Measurements from ENCODE around the gene POMT1.
"Not testable (repeated sequence)": the region's sequence is repeated elsewhere in the genome, so short reads cannot be mapped to it uniquely, and the experiment has no call there.

Gene POMT1

DNA sequence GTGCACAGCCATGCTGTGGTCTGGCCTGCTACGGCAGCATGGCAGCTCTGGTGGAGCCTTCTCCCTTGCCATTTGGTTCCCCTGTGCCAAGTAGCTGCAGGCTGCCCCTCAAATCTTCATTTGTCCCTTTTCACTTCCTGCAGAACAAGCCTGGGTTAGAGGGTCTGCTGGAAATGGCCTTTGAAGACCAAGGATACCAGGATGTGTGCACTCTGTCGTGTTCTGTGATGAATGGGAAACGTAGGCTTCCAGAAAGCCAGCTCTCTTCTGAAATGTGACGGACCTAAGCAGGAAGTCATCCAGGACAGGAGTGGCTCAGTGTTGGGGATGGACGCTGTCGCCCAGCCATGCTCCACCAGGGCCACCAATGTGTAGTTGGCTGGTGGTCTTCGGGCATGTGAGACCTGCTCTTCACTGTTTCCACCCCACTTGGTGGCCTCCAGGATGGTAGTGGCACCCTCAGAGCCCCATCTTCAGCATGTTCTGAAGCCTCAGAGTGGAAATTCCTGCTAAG, 3.4 kb upstream of the POMT1 start:
- DNase-seq = no peak

DNA sequence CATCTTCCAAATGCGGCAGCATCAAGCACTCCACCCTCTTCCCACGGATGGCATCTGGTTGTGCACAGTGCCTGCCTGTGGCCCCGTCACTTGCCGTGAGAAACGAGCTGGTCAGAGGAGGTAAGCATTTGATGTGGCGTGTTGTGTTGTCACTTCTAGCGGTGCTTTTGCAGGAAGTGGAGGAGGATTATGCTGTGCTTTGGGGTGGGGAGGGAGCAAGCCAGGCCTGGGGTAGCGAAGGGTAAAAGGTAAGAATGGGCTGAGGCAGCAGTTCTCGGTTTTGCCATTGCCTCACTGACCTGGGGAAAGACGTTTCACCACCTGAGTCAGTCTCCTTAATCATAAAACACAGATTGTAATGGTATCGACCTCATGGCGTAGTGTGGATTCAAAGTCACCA, 2.3 kb upstream of the POMT1 start:
- DNase-seq = no peak

DNA sequence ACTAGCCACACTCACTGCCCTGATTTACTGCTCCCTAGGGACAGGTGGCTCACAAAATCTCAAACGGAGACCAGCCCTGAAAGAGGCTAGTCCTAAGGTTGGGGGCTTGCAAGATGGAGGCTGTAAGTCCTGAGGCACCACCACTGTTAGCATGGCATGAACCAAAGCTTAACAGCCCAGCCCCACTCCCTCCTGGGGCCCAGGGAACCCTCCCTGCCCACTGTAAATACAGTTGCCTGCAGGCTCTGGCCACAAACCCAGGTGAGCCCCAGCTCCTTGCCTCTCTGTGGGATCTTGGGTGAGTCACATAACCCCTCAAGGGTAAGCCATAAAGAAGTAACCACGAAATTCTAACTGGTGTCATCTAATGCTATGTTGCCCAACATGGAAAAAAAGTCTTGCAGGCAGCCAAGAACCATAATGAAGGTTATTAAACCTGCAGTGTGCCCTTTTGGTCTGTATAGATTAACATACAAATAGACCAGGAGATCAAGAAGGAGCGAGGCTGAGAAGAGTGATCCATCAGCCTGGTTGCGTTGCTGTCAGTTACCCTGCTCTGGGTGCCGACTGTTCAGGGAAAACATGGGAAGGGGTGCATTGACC, 1.7 kb upstream of the POMT1 start:
- no peak for DNase-seq

DNA sequence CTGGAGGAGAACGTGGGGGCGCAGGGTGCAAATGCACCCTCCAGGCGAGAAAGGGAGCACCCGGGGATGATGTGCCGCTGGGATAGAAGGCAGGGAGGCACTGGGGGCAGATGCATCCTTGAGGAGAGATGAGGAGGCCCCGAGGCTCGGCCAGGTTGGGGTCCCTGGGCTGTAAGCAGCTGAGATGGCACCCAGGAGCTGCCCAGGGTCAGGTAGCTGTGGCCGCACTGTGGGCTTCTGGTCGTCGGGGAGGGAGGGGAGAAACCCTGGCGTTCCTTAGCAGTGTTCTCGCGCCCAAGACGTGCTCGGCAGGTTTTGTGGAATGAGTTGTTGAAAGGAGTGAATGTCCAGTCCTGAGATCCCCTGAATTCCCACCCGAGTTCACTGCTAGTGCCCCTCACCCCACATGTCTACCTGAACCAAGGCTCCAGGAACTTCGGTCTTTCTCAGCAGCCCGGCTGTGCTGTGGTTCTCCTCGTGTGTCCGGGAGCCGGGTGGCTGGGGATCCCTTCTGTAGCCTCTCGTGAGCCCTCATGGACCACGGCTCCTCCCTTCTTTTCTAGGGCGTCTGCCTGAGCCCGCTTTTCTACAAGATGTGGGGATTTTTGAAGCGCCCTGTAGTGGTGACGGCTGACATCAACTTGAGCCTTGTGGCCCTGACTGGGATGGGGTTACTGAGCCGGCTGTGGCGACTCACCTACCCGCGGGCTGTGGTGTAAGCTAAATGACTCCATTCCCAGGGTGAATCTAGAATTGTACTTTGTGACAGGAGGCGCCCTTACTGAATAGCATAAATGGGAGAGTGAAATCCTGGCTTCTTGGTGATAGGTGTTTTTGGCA, 1.1 kb downstream of the POMT1 start:
- no peak for DNase-seq

DNA sequence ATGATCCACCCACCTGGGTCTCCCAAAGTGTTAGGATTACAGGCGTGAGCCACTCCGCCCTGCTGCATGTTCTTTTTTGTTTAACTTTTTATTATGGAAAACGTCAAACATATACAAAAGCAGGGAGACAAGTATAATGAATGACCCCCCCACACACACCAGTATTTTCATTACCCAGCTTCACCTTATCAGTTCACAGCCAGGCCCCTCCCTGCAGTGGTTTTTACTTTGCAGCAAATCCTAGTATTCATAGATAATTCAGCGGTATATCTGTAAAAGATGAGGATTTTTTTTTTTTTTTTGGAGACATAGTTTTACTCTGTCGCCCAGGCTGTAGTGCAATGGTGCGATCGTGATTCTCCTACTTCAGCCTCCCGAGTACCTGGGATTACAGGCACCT, 2.3 kb downstream of the POMT1 start:
- no peak for DNase-seq

DNA sequence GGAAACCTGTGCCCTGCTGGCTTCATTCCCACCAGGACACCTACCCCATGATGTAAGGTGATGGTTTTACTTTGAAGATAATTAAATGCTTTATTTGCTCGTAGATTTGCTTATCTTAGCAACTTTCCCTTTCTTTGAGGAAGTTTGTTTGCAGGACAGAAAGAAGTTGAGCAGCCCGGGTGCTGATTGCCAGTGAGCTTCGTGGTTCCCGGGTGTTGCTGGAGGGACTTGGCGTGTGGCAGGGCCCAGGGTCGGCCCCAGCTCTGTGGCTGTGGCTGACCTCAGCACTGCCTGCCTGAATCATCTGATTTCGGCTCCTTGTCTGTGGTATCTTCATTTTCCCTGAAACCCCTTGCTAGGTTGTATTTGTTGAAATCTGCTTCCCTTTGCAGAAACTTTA, 8.7 kb downstream of the POMT1 start:
- no peak for DNase-seq

DNA sequence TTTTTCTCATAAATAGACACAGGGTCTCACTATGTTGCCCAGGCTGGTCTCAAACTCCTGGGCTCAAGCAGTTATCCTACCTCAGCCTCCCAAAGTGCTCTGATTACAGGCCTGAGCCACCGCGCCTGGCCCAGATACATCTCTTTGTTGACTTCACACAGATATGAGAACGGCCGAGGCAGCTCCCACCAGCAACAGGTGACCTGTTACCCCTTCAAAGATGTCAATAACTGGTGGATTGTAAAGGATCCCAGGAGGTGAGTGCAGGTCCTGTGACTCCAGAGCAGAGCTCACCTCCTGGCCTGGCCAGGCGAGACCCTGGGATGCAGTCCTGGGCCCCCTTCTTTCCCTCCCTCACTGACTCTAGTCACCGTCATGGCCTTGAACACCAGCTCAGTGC, 9.2 kb downstream of the POMT1 start:
- no peak for DNase-seq

DNA sequence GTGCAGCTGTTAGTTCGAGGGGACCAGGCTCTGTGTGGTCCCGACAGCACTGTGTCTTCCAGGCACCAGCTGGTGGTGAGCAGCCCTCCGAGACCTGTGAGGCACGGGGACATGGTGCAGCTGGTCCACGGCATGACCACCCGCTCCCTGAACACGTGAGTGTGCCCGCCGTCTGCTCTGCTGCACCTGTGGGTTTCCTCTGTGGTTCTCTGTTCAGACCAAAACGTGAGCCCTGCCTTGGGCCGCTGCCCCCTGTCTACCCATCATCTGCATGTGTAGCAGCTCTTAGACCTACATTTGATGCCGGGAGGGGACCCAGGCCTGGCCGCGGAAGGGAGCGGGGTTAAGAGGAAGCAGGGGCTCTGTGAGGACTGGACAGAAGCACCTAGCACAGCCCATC, 10.5 kb downstream of the POMT1 start:
- no peak for DNase-seq

DNA sequence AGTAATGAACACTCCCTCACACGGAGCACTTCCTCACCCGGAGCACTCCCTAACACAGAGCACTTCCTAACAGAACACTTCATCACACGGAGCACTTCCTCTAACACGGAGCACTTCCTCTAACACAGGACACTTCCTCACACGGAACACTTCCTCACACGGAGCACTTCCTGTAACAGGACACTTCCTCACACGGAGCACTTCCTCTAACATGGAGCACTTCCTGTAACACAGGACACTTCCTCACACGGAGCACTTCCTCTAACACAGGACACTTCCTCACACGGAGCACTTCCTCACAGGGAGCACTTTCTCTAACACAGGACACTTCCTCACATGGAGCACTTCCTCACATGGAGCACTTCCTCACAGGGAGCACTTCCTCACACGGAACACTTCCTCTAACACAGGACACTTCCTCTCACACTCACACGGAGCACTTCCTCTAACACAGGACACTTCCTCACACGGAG, 12.9 kb downstream of the POMT1 start:
- not testable (repeated sequence) for DNase-seq

DNA sequence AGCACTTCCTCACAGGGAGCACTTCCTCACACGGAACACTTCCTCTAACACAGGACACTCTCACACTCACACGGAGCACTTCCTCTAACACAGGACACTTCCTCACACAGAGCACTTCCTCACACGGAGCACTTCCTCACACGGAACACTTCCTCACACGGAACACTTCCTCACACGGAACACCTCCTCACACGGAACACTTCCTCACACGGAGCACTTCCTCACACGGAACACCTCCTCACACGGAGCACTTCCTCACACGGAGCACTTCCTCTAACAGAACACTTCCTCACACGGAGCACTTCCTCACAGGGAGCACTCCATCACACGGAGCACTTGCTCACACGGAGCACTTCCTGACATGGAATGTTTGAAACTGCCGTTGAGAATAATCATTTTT, 13.4 kb downstream of the POMT1 start:
- no peak for DNase-seq

DNA sequence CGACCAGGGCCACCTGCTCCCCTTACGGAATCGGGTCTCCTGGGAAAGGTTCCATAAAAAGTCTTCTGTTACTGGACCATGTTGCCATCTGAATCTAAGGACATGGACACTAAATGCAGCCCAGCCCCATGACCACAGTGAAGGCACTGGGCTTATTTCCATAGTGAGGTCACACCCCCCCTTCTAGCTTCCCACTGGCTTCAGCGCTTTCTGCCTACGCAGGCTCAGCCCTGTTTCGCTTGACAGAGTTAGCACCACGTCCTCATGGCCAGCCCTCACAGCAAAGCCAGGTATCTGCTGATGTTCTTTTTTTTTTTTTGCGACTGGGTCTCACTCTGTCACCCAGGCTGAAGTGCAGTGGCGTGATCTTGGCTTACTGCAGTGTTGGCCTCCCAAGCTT, 14.2 kb downstream of the POMT1 start:
- DNase-seq = no peak

DNA sequence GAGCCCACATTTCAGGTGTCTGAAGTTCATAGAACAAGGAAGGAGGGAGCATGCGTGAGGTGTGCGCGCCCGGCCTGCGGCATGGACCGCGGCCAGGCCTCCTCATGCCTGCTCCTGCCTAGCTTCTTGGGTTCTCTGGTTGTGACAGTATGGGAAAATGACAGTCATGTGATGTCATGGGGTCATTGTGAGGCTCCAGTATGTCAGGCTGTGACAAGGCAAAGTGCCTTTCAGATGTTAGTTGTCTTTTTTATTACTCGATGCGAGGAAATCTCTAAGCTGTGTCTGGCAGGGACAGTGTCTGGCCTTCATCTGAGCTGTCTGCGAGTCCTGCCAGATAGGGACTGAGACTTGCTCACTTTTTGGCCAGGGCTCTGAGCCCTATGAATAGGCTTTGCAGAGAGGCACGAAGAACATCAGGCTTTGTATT, 15.1 kb downstream of the POMT1 start:
- DNase-seq = no peak

DNA sequence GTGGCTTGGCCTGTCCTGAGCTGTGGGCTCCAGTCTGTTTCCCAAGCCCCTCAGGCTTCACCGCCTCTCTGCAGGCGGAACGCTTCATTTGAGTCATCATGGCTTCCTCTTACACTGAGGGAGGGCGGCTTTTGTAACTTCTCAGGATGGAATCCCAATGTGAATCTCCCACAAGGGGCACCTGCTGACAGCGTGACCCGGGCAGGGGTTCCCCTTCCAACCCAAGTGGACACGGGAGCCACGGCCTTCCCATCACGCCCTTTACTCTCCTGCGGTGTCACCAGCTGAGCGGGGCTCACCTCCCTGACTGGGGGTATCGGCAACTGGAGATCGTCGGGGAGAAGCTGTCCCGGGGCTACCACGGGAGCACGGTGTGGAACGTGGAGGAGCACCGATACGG, 15.8 kb downstream of the POMT1 start:
- no peak for DNase-seq

DNA sequence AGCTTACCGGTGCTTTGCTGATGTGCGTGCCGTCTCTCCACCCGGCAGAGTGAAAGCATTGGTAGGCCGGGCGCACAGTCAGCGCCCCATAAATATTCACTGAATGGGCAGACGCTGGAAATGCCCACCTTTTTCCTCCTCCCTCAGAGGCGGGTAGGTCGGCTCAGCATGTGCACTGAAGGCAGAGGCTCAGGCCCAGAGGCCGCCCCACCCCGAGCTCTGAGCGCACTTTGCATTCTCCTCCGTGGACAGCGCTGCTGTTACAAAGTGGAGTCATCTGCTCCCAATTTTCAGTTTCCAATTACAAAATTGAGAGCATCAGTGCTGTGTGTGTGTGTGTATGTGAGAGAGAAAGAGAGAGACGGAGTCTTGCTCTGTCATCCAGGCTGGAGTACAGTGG, 17.8 kb downstream of the POMT1 start:
- DNase-seq = no peak

DNA sequence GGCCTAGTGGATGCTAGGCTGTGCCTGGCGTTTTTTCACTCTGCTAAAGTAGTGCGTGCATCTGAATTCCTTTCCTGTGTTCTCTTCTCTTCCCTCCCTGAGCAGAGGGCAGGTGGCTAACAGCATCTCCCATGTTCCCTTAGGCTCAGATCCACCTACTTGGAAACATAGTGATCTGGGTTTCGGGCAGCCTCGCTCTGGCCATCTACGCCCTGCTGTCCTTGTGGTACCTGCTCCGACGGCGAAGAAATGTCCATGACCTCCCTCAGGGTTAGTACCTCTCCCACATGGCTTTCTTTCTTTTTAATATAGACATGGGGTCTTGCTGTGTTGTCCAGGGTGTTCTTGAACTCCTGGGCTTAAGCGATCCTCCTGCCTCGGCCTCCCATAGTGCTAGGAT, 18.5 kb downstream of the POMT1 start:
- no peak for DNase-seq

DNA sequence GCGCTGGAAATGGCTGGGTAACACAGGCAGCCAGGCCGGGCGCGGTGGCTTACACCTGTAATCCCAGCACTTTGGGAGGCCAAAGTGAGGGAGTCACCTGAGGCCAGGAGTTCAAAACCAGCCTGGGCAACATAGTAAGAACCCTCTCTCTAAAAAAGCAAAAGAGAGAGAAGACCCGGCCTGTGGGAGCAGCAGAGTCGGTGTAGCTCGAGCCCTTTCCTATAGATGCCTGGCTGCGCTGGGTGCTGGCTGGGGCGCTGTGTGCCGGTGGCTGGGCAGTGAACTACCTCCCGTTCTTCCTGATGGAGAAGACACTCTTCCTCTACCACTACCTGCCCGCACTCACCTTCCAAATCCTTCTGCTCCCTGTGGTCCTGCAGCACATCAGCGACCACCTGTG, 19.1 kb downstream of the POMT1 start:
- DNase-seq = no peak

DNA sequence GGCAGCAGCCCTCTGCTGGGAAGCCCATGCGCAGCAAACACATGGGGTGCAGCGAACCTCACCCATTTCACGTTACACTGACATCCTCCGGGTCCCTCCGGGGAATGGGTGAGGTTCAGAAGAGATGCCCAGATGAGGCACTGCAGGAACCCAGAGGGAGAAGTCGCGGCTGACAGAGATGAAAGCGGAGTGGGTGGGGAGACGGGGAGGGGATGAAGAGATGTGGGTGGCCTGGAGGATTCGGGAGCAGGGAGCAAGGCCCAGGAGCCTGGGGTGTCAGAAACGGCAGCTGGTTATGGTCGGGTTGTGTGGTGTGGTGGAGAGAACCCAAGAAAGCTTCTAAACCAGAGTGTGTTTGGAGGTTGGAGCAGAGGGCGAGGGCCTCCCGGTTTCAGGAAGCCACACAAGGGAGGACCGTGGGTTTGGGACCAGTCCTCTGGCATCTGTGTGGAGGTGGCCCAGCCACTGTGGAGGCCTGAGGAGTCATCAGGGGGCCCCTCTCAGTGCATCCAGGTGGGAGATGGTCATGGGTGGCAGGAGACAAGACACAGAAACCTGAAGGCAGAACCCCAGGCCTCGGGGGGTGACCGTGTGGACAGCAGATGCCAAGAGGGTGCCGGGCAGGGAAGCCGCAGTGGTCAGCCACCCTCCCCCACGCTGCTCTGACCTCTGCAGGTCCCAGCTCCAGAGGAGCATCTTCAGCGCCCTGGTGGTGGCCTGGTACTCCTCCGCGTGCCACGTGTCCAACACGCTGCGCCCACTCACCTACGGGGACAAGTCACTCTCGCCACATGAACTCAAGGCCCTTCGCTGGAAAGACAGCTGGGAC, 19.8 kb downstream of the POMT1 start:
- no peak for DNase-seq

DNA sequence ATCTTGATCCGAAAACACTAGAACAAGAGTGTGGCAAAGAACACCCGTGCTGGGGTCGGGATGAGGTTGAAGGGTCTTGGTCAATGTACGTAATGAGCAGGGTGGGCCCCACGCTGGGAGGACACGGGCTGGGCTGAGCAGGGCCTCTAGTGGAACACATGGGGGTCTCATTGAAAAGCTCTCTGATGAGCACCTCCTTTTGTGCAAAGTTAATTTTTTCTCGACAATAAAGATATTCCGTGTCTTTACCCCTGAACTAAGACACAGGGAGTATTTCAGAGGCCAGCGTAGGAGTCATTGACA, 20.3 kb downstream of the POMT1 start:
- DNase-seq = no peak

DNA sequence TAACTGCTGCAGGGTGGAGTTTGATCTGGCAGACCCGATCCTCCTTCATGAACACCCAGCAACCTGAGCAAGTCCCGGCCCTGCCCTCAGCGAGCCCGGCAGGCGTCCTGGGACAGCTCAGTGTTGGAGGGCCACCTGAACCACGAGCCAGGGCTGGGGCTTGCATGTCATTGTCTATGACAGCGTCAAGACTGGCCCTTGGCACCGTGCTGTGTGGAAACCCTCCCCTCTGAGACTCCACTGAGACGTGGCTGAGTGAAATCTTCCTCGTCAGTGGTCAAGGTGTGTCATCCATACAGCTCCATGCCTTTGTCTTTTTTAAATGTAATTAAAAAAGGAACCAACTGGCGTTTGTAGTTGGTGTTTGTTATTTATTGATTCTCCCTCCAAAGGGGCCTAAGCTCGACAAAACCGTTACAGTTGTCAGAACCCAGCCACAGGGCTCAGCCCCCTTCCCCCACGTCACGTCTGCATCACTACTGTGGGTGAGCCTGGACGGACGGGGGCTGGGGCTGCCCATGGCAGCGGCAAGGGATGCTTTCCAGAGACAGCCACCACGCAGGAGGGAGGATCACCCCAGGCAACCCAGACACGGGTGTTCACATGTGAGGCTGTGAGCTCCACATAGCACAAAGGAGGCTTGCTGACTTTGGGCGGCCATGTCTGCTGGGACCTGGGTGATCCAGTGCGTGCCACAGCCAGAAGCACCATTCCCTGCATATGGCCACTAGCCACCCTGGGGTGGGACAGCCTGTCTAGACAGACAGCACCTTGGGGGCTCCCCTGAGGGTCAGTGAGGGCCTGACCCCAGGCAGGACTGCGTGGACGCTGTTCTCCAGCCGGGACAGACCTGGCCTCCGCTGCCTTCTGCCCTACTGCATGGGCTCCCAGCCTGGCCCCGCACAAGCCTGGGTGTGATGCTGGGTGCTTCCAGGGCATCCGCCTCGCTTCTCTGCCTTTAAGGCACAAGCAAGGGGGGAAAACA, 21.0 kb downstream of the POMT1 start:
- no peak for DNase-seq

DNA sequence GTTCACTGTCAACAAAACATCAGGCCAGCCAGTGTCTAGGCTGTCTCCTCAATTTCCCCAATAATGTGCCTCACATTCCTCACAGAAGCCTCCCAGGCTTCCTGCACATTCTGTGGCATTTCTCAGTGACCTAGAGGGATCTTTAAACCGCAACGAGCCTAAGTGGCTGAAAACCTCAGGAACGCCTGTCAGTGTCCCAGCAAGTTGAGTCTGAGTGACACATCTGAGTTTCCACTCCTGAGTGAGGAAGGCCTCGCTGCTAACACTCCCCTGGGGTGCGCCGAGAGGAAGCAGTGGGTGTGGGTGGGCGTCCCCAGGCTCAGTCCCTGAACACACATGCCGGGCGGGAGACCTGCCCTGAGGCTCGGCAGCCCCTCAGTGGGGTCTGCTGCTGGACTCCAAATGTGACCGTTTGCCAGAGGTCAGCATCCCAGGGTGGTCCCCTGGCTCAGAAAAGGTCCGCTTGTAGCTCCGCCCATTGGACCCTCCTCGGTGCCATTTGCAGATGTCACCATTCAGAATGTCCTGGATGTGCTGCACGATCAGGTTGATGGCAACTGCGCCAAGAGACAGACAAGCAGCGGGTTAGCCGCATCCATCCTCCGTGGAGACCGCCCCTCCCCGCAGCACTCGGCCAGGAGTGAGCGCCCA, 22.1 kb downstream of the POMT1 start:
- no peak for DNase-seq

DNA sequence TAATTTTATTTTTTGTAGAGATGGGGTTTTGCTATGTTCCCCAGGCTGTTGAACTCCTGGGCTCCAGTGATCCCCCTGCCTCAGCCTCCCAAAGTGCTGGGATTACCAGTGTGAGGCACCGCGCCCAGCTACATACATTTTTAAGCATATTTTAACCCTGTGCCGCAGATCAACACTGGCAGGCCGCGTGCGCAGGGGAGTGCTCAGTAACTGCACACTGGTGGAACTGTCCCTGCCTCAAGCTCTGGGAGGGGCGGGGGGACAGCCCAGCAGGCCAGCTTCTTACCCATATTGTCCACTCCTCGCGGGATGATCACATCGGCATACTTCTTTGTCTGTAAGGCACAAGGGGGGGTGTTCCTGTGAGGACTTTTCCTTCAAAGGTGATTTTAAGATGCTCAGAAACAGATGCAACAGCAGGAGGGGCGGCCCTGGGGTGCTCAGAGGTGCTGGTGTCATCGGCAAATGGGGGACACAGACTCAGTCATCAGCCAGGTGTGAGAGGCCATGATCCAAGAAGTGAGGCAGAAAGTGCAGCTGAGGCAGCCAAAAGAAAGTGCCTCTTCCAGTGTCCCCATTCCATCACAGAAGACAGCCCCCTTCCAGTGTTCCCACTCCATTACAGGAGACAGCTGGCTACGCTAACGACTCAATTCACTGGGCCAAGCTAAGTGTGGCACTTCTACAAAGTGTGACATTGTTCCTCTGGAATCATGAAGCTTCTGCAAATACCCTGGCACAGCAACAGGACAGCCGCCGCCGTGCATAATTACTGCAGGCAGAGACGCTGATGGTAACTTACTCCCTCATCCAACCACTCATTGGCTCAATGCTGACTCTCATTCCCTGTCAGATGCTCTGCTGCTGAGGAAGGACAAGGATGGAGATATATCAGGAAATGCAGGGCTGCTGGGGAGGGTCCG, 23.2 kb downstream of the POMT1 start:
- no peak for DNase-seq

Data from NCI-H2081 treated with DMSO at 0.1 percent for 48 hours (cell line).